A549 (cell line): ENCODE results near the gene ADCY1. TPM values are rescaled to one million over a fixed set of nuclear protein-coding genes. Genes with fewer than 3 reads are reported as not detected.

Experiments
- ATAC-seq, 2 experiments: fragments of 200-7000 bp in 1 of 2; fragments of >200 bp in 1 of 2; cut with Nextera tagmentation in 1 of 2; cut with Tn5 transposase in 1 of 2; 3 replicates each; pipeline versions ENCODE4 v1.8.0 to v1.9.1; 2018 to 2020; ENCODE audit warnings: mild to moderate bottlenecking in 1 of 2, moderate library complexity in 1 of 2
- CTCF ChIA-PET: fragments of 300-600 bp; sonication (Branson Sonifier 250); formaldehyde crosslinking; extraction: SDS; loops from one replicate; lab custom pipeline; 2021; ENCODE audit warnings: antibody characterized with exemption, inconsistent platforms; lab: Yijun Ruan, JAX
- POLR2A ChIA-PET: fragments of 350-600 bp; formaldehyde crosslinking; extraction: SDS; loops from one replicate; lab custom pipeline; 2021; ENCODE audit warnings: antibody characterized with exemption, inconsistent platforms; lab: Yijun Ruan, JAX
- DNase-seq, 2 experiments: peaks; one replicate each; pipeline versions ENCODE4 v3.0.0 to v3.0.0-alpha.2; 2011 to 2016; ENCODE audit warnings: low read depth in 1 of 2, low spot score in 1 of 2
- FAIRE-seq: peaks from 2 replicates; lab custom pipeline; 2011; peaks lifted over from hg19 to GRCh38; lab: Jason Lieb, UNC
- H3K27ac ChIP-seq, 2 experiments: fragments of >200 bp; sonication (Bioruptor Twin); formaldehyde crosslinking; 3 replicates each; pipeline ENCODE4 v1.5.1; 2016 to 2017
- H3K4me1 ChIP-seq: fragments of >200 bp; sonication (Bioruptor Twin); formaldehyde crosslinking; 3 replicates; pipeline ENCODE4 v1.6.1; 2016
- H3K4me2 ChIP-seq: fragments of >200 bp; sonication (Bioruptor Twin); formaldehyde crosslinking; 3 replicates; pipeline ENCODE4 v1.6.1; 2016
- H3K4me3 ChIP-seq: fragments of >200 bp; sonication (Bioruptor Twin); formaldehyde crosslinking; 3 replicates; pipeline ENCODE4 v1.5.1; 2016
- H3K9me3 ChIP-seq: fragments of >200 bp; sonication (Bioruptor Twin); formaldehyde crosslinking; 3 replicates; pipeline ENCODE4 v1.6.1; 2016
- CHD2 ChIP-seq: fragments of 150-350 bp; IDR thresholded peaks from 2 replicates; pipeline ENCODE4 v1.6.1; 2014; ENCODE audit warnings: low read length; ENCODE audit not compliant: partially characterized antibody
- EP300 ChIP-seq, 2 experiments: fragments of >200 bp; sonication (Bioruptor Twin); formaldehyde crosslinking; IDR thresholded peaks; 2 replicates in 1 of 2; 3 replicates in 1 of 2; pipeline ENCODE4 v1.6.1; 2016 to 2017
- FOSB ChIP-seq: fragments of 250-450 bp; sonication (Bioruptor Pico); IDR thresholded peaks from 2 replicates; pipeline ENCODE4 v1.5.0; 2020; ENCODE audit warnings: mild to moderate bottlenecking, moderate library complexity
- FOXS1 ChIP-seq: fragments of 250-450 bp; sonication (Bioruptor Pico); IDR thresholded peaks from 2 replicates; pipeline ENCODE4 v1.5.0; 2020; ENCODE audit warnings: mild to moderate bottlenecking, moderate library complexity
- GATA3 ChIP-seq: IDR thresholded peaks from 2 replicates; pipeline ENCODE4 v1.6.1; 2012; ENCODE audit warnings: borderline replicate concordance
- HDAC2 ChIP-seq: fragments of 200-600 bp; sonication (generic); IDR thresholded peaks from 2 replicates; pipeline ENCODE4 v1.6.1; 2016
- HEYL ChIP-seq: fragments of 250-450 bp; sonication (Bioruptor Pico); IDR thresholded peaks from 2 replicates; pipeline ENCODE4 v1.8.0; 2021; ENCODE audit warnings: mild to moderate bottlenecking, moderate library complexity
- HOXB13 ChIP-seq: fragments of 250-450 bp; sonication (Bioruptor Pico); IDR thresholded peaks from 2 replicates; pipeline ENCODE4 v1.5.0; 2020; ENCODE audit warnings: low read depth, mild to moderate bottlenecking, moderate library complexity
- HOXB5 ChIP-seq: fragments of 250-450 bp; sonication (Bioruptor Pico); IDR thresholded peaks from 2 replicates; pipeline ENCODE4 v1.5.0; 2020; ENCODE audit warnings: mild to moderate bottlenecking, moderate library complexity
- JUN ChIP-seq, 2 experiments: fragments of >200 bp; sonication (Bioruptor Twin); formaldehyde crosslinking; IDR thresholded peaks; 2 replicates in 1 of 2; 3 replicates in 1 of 2; pipeline ENCODE4 v1.6.1; 2016 to 2017
- KDM1A ChIP-seq: fragments of 200-600 bp; sonication (generic); IDR thresholded peaks from 2 replicates; pipeline ENCODE4 v1.6.1; 2016; ENCODE audit warnings: low read depth, mild to moderate bottlenecking
- KDM5A ChIP-seq: fragments of 200-600 bp; sonication (generic); IDR thresholded peaks from 2 replicates; pipeline ENCODE4 v1.6.1; 2016; ENCODE audit warnings: antibody characterized with exemption, mild to moderate bottlenecking
- MAFK ChIP-seq: fragments of 450-650 bp; IDR thresholded peaks from 2 replicates; pipeline ENCODE4 v1.6.1; 2014; ENCODE audit not compliant: partially characterized antibody
- MAZ ChIP-seq: fragments of 150-350 bp; IDR thresholded peaks from 2 replicates; pipeline ENCODE4 v1.6.1; 2014; ENCODE audit warnings: antibody characterized with exemption, low read depth, low read length, borderline replicate concordance
- MYC ChIP-seq: IDR thresholded peaks from 2 replicates; pipeline ENCODE4 v1.6.1; 2012; ENCODE audit warnings: mild to moderate bottlenecking, inconsistent platforms, low read length, improper control_type of control experiment, borderline replicate concordance
- NPAS2 ChIP-seq: fragments of 250-450 bp; sonication (Bioruptor Pico); IDR thresholded peaks from 2 replicates; pipeline ENCODE4 v1.8.0; 2022; ENCODE audit warnings: mild to moderate bottlenecking, moderate library complexity, borderline replicate concordance
- RCOR1 ChIP-seq: fragments of 150-350 bp; IDR thresholded peaks from 2 replicates; pipeline ENCODE4 v1.6.1; 2014; ENCODE audit warnings: antibody characterized with exemption, low read length, low read depth
- SMC3 ChIP-seq: fragments of >200 bp; sonication (Bioruptor Twin); formaldehyde crosslinking; IDR thresholded peaks from 3 replicates; pipeline ENCODE4 v1.6.1; 2018; ENCODE audit warnings: inconsistent platforms
- WGBS: methylation state at CpG from one replicate; pipeline ENCODE4 v1.1.6; 2017; ENCODE audit errors: missing lambda C conversion rate; 5-methylcytosine and 5-hydroxymethylcytosine counted together
- polyA plus RNA-seq, 4 experiments: library from polyadenylated mRNA; depleted of rRNA in 3 of 4; stranded (reverse); fragments of >200 nt; fragmentation: RNase III in 1 of 4; extraction: RNeasy Plus Mini Kit Qiagen cat#74134 plus additional on column Dnase treatment in 1 of 4; gene quantifications; 2 replicates in 3 of 4; 3 replicates in 1 of 4; pipeline ENCODE4 v1.2.3, GENCODE V29; 2011 to 2017
- TF ChIP-seq, protein P1 (sequence below): IDR thresholded peaks from 2 replicates; pipeline ENCODE4 v1.6.1; 2012
- TF ChIP-seq, protein P2 (sequence below): fragments of 150-350 bp; IDR thresholded peaks from 2 replicates; pipeline ENCODE4 v1.6.1; 2014; ENCODE audit warnings: low read depth, mild to moderate bottlenecking, low read length
- TF ChIP-seq, protein P3 (sequence below): fragments of 450-650 bp; IDR thresholded peaks from 2 replicates; pipeline ENCODE4 v1.6.1; 2014; ENCODE audit warnings: antibody characterized with exemption

Gene ADCY1
- polyA plus RNA-seq, 2 of the 4 experiments (the other 2 are of a cell fraction) = 1.3 to 1.7 TPM

DNA sequence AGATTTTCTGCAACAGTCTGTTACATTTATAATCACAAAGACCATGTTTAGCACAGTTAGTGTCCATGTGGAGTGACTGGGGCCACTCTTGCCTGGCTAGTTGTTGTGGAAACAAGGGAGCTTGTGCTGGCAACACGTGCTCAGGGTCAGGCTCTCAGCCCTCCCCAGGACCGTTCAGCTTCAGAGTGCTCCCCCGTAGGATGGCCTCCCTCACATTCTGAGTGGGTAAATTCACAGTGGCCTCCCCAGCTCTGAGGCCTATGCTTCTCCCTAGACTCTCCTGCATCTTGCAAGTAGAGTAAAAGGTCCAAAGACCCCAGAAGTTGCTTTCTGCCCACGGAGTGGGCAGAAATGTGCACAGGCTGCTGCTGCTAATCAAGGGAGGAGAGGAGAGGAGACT is 122.3 kb downstream of the ADCY1 start:
- DNase-seq (no peak), FAIRE-seq (no peak)
- POLR2A ChIA-PET = no interaction called here
- no peaks in the 10 kb centered on the region for H3K9me3 ChIP-seq
- H3K4me3 ChIP-seq = no peak overlapping the region
- TF ChIP-seq HEYL (CRISPR knock-in tag) = no peak
- no peak for TF ChIP-seq JUN (IDR thresholded peaks at IDR 0.05)
- TF ChIP-seq GATA3 = no peak
- TF ChIP-seq, protein P1, sequence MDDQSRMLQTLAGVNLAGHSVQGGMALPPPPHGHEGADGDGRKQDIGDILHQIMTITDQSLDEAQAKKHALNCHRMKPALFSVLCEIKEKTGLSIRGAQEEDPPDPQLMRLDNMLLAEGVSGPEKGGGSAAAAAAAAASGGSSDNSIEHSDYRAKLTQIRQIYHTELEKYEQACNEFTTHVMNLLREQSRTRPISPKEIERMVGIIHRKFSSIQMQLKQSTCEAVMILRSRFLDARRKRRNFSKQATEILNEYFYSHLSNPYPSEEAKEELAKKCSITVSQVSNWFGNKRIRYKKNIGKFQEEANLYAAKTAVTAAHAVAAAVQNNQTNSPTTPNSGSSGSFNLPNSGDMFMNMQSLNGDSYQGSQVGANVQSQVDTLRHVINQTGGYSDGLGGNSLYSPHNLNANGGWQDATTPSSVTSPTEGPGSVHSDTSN = no peak
- TF ChIP-seq MAFK = no peak
- no peak for TF ChIP-seq HOXB13
- no peak for TF ChIP-seq FOXS1 (CRISPR knock-in tag)
- TF ChIP-seq CHD2 = no peak
- TF ChIP-seq KDM1A = no peak
- no peak for TF ChIP-seq KDM5A
- TF ChIP-seq HOXB5 = no peak
- TF ChIP-seq, all 56 proteins: peak for 0
- no peak overlapping the region for H3K27ac ChIP-seq
- 49% methylated on average over 4 of the region's 4 CpGs for WGBS
- no peak for ATAC-seq
- peaks cover 4% of the 10 kb centered on the region; the same call in 2 of the 3 replicates for H3K4me1 ChIP-seq
- CTCF ChIA-PET = no interaction called here
- no peak overlapping the region for H3K4me2 ChIP-seq

DNA sequence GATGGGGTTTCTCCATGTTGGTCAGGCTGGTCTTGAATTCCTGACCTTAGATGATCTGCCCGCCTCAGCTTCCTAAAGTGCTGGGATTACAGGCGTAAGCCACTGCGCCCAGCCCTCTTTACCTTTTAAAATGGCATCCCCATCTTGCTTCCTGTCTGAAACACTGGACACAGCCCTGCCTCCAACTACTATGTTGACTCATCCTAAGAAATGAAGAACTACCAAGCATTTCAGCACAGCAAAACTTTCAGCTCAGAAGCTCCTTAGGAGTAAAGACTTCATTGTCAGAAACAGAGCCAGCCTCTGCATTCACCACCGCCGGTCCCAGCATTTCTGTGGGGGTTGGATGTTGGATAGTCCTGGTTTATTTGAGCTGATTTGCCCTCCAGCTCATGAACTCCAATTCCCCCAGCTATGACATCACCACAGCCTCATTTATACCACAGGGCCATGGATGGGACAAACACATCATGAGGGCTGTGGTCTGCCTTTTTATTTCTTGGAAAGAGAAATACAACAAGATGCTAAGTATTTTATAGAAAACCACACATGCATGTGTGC is 123.5 kb downstream of the ADCY1 start:
- no peak for TF ChIP-seq RCOR1
- no peak for TF ChIP-seq EP300 (IDR thresholded peaks at IDR 0.05)
- TF ChIP-seq NPAS2 (CRISPR knock-in tag) = no peak
- no peak for TF ChIP-seq MAZ
- no peak for TF ChIP-seq FOSB (CRISPR knock-in tag)
- TF ChIP-seq KDM5A = no peak
- TF ChIP-seq SMC3 = no peak
- TF ChIP-seq HDAC2 = no peak
- TF ChIP-seq, protein P2, sequence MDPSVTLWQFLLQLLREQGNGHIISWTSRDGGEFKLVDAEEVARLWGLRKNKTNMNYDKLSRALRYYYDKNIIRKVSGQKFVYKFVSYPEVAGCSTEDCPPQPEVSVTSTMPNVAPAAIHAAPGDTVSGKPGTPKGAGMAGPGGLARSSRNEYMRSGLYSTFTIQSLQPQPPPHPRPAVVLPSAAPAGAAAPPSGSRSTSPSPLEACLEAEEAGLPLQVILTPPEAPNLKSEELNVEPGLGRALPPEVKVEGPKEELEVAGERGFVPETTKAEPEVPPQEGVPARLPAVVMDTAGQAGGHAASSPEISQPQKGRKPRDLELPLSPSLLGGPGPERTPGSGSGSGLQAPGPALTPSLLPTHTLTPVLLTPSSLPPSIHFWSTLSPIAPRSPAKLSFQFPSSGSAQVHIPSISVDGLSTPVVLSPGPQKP = no peak
- DNase-seq (no peak), ATAC-seq (no peak), FAIRE-seq (no peak)
- Histone ChIP-seq H3K4me3 (no peak overlapping the region), H3K9me3 (no peaks in the 10 kb centered on the region), H3K4me2 (no peak overlapping the region), H3K4me1 (no peaks in the 10 kb centered on the region), H3K27ac (no peak overlapping the region)
- ChIA-PET CTCF (interaction anchor here (0.7 kb wide), 1 partner anchor 16 kb away, joined by 3 read pairs; no protein-coding TSS in a partner anchor), POLR2A (interaction anchor here (0.7 kb wide), 1 partner anchor 74 kb away, joined by 5 read pairs; no protein-coding TSS in a partner anchor)
- WGBS = 92% methylated on average over 5 of the region's 5 CpGs

DNA sequence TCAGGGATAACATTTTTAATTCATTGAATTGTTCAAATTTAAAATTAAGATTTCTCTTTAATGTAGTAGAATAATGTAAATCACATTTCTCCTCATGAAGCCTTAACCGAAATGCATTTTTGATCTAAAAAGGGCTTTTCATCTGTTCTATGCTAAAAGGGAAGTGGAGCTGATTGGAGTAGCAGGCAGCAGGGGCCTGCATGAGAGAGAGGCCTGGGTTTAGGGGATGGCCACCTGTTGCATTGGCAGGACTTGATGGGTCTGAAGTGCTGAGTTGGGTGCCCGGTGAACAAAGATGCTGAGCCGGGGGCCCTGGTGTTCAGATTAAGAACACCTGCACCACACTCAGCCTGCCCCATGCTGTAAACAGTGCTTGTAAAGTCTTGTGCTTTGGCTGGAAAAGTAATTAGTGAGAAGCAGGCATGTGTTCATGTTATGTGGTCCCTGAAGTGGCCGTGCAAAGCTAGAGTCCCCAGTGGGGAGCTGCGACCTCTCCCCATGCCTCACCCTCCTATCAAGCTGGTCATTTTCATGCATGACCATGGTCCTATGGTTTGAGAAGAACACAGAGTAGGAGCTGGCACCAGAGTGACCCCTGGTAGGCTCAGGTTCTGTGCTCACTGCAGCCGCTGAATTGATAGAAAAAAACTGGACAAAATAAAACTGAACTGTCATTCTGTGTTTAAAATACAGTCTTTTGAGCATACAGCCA is 124.3 kb downstream of the ADCY1 start:
- H3K4me3 ChIP-seq = no peak overlapping the region
- H3K4me1 ChIP-seq = no peaks in the 10 kb centered on the region
- TF ChIP-seq, protein P1 = no peak
- TF ChIP-seq, protein P3, sequence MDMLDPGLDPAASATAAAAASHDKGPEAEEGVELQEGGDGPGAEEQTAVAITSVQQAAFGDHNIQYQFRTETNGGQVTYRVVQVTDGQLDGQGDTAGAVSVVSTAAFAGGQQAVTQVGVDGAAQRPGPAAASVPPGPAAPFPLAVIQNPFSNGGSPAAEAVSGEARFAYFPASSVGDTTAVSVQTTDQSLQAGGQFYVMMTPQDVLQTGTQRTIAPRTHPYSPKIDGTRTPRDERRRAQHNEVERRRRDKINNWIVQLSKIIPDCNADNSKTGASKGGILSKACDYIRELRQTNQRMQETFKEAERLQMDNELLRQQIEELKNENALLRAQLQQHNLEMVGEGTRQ = no peak
- TF ChIP-seq MYC = no peak
- ChIA-PET POLR2A (no interaction called here), CTCF (no interaction called here)
- ATAC-seq (no peak), DNase-seq (no peak), FAIRE-seq (no peak)
- H3K9me3 ChIP-seq = no peaks in the 10 kb centered on the region
- H3K4me2 ChIP-seq = no peak overlapping the region
- no peak overlapping the region for H3K27ac ChIP-seq
- WGBS = 69% methylated on average over 6 of the region's 6 CpGs
